H9 (cell line): ENCODE results near the gene AHSG. TPM values are rescaled to one million over a fixed set of nuclear protein-coding genes. Genes with fewer than 3 reads are reported as not detected.

Source experiments
- DNase-seq: peaks from one replicate; pipeline ENCODE4 v3.0.0-alpha.2; 2017
- H2AFZ ChIP-seq: one replicate; pipeline ENCODE4 v1.6.1; 2013; ENCODE audit warnings: mild to moderate bottlenecking, low read length, control low read depth, moderate library complexity
- H2AK5ac ChIP-seq: 2 replicates; pipeline ENCODE4 v1.6.1; 2013; ENCODE audit warnings: low read length, control low read depth, mixed read lengths; ENCODE audit not compliant: insufficient read length
- H2BK120ac ChIP-seq: one replicate; pipeline ENCODE4 v1.6.1; 2013; ENCODE audit warnings: low read depth, mild to moderate bottlenecking, low read length, control low read depth, inconsistent platforms; ENCODE audit not compliant: poor library complexity, severe bottlenecking
- H2BK12ac ChIP-seq: 2 replicates; pipeline ENCODE4 v1.6.1; 2013; ENCODE audit warnings: low read length, control low read depth, mixed read lengths, low read depth; ENCODE audit not compliant: insufficient read length
- H2BK15ac ChIP-seq: 2 replicates; pipeline ENCODE4 v1.6.1; 2013; ENCODE audit warnings: low read depth, low read length, control low read depth
- H2BK20ac ChIP-seq: one replicate; pipeline ENCODE4 v1.6.1; 2013; ENCODE audit warnings: low read depth, mild to moderate bottlenecking, low read length, control low read depth, inconsistent platforms; ENCODE audit not compliant: poor library complexity, severe bottlenecking
- H2BK5ac ChIP-seq: 2 replicates; pipeline ENCODE4 v1.6.1; 2013; ENCODE audit warnings: low read length, control low read depth, mixed read lengths; ENCODE audit not compliant: insufficient read length
- H3K14ac ChIP-seq: 2 replicates; pipeline ENCODE4 v1.6.1; 2013; ENCODE audit warnings: low read length, control low read depth; ENCODE audit not compliant: insufficient read depth
- H3K18ac ChIP-seq: 2 replicates; pipeline ENCODE4 v1.6.1; 2013; ENCODE audit warnings: low read depth, mild to moderate bottlenecking, mixed read lengths, low read length, control low read depth; ENCODE audit not compliant: insufficient read length
- H3K23ac ChIP-seq: 2 replicates; pipeline ENCODE4 v1.6.1; 2013; ENCODE audit warnings: low read length, control low read depth, mixed read lengths, low read depth; ENCODE audit not compliant: insufficient read length
- H3K23me2 ChIP-seq: 2 replicates; pipeline ENCODE4 v1.6.1; 2013; ENCODE audit warnings: low read depth, mild to moderate bottlenecking, mixed read lengths, low read length, control low read depth; ENCODE audit not compliant: insufficient read length, poor library complexity, severe bottlenecking
- H3K27ac ChIP-seq: 2 replicates; pipeline ENCODE4 v1.5.1; 2013; ENCODE audit warnings: low read length, control low read depth, mixed read lengths, low read depth; ENCODE audit not compliant: insufficient read length
- H3K27me3 ChIP-seq: 2 replicates; pipeline ENCODE4 v1.6.1; 2013; ENCODE audit warnings: low read length, control low read depth, inconsistent platforms; ENCODE audit not compliant: insufficient read depth
- H3K4ac ChIP-seq: 2 replicates; pipeline ENCODE4 v1.6.1; 2013; ENCODE audit warnings: low read depth, mild to moderate bottlenecking, control low read depth, inconsistent platforms, low read length, moderate library complexity
- H3K4me1 ChIP-seq: 2 replicates; pipeline ENCODE4 v1.6.1; 2013; ENCODE audit warnings: low read length, control low read depth, inconsistent platforms; ENCODE audit not compliant: insufficient read depth
- H3K4me2 ChIP-seq: 2 replicates; pipeline ENCODE4 v1.6.1; 2013; ENCODE audit warnings: low read length, control low read depth, mixed read lengths; ENCODE audit not compliant: insufficient read length, insufficient read depth
- H3K56ac ChIP-seq: 2 replicates; pipeline ENCODE4 v1.6.1; 2013; ENCODE audit warnings: low read depth, mild to moderate bottlenecking, mixed read lengths, low read length, control low read depth; ENCODE audit not compliant: insufficient read length
- H3K79me1 ChIP-seq: 2 replicates; pipeline ENCODE4 v1.6.1; 2013; ENCODE audit warnings: low read depth, mild to moderate bottlenecking, moderate library complexity, low read length, control low read depth, inconsistent platforms; ENCODE audit not compliant: insufficient read depth, poor library complexity, severe bottlenecking
- H3K79me2 ChIP-seq: 2 replicates; pipeline ENCODE4 v1.6.1; 2013; ENCODE audit warnings: low read length, control low read depth, inconsistent platforms; ENCODE audit not compliant: insufficient read depth
- H3K9ac ChIP-seq: 2 replicates; pipeline ENCODE4 v1.6.1; 2013; ENCODE audit warnings: low read length, control low read depth, mixed read lengths; ENCODE audit not compliant: insufficient read length; ENCODE audit errors: extremely low read depth
- H3K9me3 ChIP-seq: one replicate; pipeline ENCODE4 v1.6.1; 2013; ENCODE audit warnings: low read depth, low read length, inconsistent platforms; ENCODE audit not compliant: control insufficient read depth
- H3T11ph ChIP-seq: one replicate; pipeline ENCODE4 v1.6.1; 2013; ENCODE audit warnings: mild to moderate bottlenecking, low read length, control low read depth, inconsistent platforms
- H4K20me1 ChIP-seq: one replicate; pipeline ENCODE4 v1.6.1; 2013; ENCODE audit not compliant: control insufficient read depth, insufficient read length, insufficient read depth
- H4K5ac ChIP-seq: 2 replicates; pipeline ENCODE4 v1.6.1; 2013; ENCODE audit warnings: low read depth, mild to moderate bottlenecking, mixed read lengths, low read length, control low read depth; ENCODE audit not compliant: insufficient read length
- H4K8ac ChIP-seq: replicated peaks from 2 replicates; pipeline ENCODE4 v1.6.1; 2013; ENCODE audit warnings: low read length, control low read depth, mixed read lengths, low read depth; ENCODE audit not compliant: insufficient read length
- H4K91ac ChIP-seq: 2 replicates; pipeline ENCODE4 v1.6.1; 2013; ENCODE audit warnings: low read depth, mild to moderate bottlenecking, moderate library complexity, mixed read lengths, low read length, control low read depth; ENCODE audit not compliant: insufficient read length
- H3K27ac Mint-ChIP-seq, 3 experiments: 2 replicates in 2 of 3; 3 replicates in 1 of 3; pipeline ENCODE4 v1.8.0; 2020 to 2021; ENCODE audit warnings: mixed read lengths in 3 of 3, mild to moderate bottlenecking in 1 of 3, moderate library complexity in 1 of 3
- H3K27me3 Mint-ChIP-seq: 2 replicates; pipeline ENCODE4 v1.8.0; 2021; ENCODE audit warnings: low read depth, mild to moderate bottlenecking, moderate library complexity, mixed read lengths
- H3K36me3 Mint-ChIP-seq, 3 experiments: 2 replicates in 2 of 3; 3 replicates in 1 of 3; pipeline ENCODE4 v1.8.0; 2020 to 2021; ENCODE audit warnings: low read depth in 3 of 3, mixed read lengths in 3 of 3; ENCODE audit not compliant: insufficient read depth in 1 of 3
- H3K4me1 Mint-ChIP-seq, 2 experiments: 2 replicates each; pipeline ENCODE4 v1.8.0; 2020; ENCODE audit warnings: mixed read lengths in 2 of 2
- H3K4me3 Mint-ChIP-seq, 2 experiments: 2 replicates in 1 of 2; 3 replicates in 1 of 2; pipeline ENCODE4 v1.8.0; 2020 to 2021; ENCODE audit warnings: mild to moderate bottlenecking in 2 of 2, mixed read lengths in 2 of 2, moderate library complexity in 1 of 2
- H3K9me3 Mint-ChIP-seq, 2 experiments: 2 replicates in 1 of 2; 3 replicates in 1 of 2; pipeline ENCODE4 v1.8.0; 2020; ENCODE audit warnings: mild to moderate bottlenecking in 2 of 2, mixed read lengths in 2 of 2, moderate library complexity in 1 of 2
- CTCF ChIP-seq: fragments of 200-600 bp; sonication (generic); conservative IDR thresholded peaks from 3 replicates; pipeline ENCODE4 v1.8.0; 2021; ENCODE audit warnings: antibody characterized with exemption, mild to moderate bottlenecking
- WGBS: extraction: QIAGEN DNeasy Blood & Tissue Kit; methylation state at CpG from one replicate; pipeline ENCODE4 v1.1.7; 2013; ENCODE audit warnings: missing lambda C conversion rate, low lambda C conversion rate, mixed read lengths; ENCODE audit not compliant: insufficient read length; ENCODE audit errors: extremely low coverage; 5-methylcytosine and 5-hydroxymethylcytosine counted together
- total RNA-seq: library from RNA; stranded (reverse); gene quantifications from 2 replicates; pipeline ENCODE4 v1.2.1, GENCODE V29; 2021

The AHSG gene
- total RNA-seq, 1 experiment from 2014 or later, result not detected

- Histone ChIP-seq H2AFZ (no peak overlapping the region), H3K56ac (no peak overlapping the region), H2BK15ac (no peak overlapping the region), H2BK20ac (no peak overlapping the region), H3K4ac (no peak overlapping the region), H3K23me2 (no peaks in the 10 kb centered on the region), H4K20me1 (no peaks in the 10 kb centered on the region), H3K9ac (no peak overlapping the region), H3K27ac (no peak overlapping the region), H4K8ac (no peak overlapping the region), H3K9me3 (no peaks in the 10 kb centered on the region), H3K4me1 (peaks cover 7% of the 10 kb centered on the region; the same call in 1 of the 2 replicates), H2AK5ac (no peak overlapping the region), H3K23ac (no peak overlapping the region), H2BK120ac (no peak overlapping the region), H3K18ac (no peak overlapping the region), H3K27me3 (no peaks in the 10 kb centered on the region), H2BK5ac (no peak overlapping the region), H2BK12ac (no peak overlapping the region), H3K14ac (no peak overlapping the region), H4K5ac (no peak overlapping the region), H3K4me2 (no peak overlapping the region), H4K91ac (no peak overlapping the region), H3K79me2 (no peaks in the 10 kb centered on the region), H3K79me1 (no peaks in the 10 kb centered on the region), H3T11ph (no peak overlapping the region)
- no CpG with 5 or more reads among the region's 1 CpG for WGBS
- H3K4me1 Mint-ChIP-seq, result peaks cover 10 to 11% of the 10 kb centered on the region in 2 experiments
- no peak for TF ChIP-seq CTCF
- H3K27me3 Mint-ChIP-seq, result peaks cover 2% of the 10 kb centered on the region
- no peak overlapping the region for H3K4me3 Mint-ChIP-seq
- H3K27ac Mint-ChIP-seq, result no peak overlapping the region
- no peaks in the 10 kb centered on the region for H3K36me3 Mint-ChIP-seq
- no peak for DNase-seq
- no peaks in the 10 kb centered on the region; a peak in 1 of 5 replicates for H3K9me3 Mint-ChIP-seq
Observed at GRCh38 chr3:186646841-186647240, 34.0 kb downstream of the AHSG start.
